Spleen (tissue), 7 donors: ENCODE data around the gene TCEAL7.

Source experiments
- CTCF ChIP-seq, 11 experiments: fragments of 200-600 bp in 7 of 11; fragments of 450-650 bp in 4 of 11; sonication (generic) in 4 of 11; IDR thresholded peaks in 8 of 11; conservative IDR thresholded peaks in 3 of 11; 1 replicate in 7 of 11; 2 replicates in 4 of 11; pipeline versions ENCODE4 v1.4.0 to v1.8.0; 2016 to 2021; ENCODE audit warnings: antibody characterized with exemption in 11 of 11, inconsistent platforms in 4 of 11, mild to moderate bottlenecking in 1 of 11
- POLR2A ChIP-seq, 3 donors: fragments of 450-650 bp; IDR thresholded peaks; one replicate each; pipeline ENCODE4 v1.5.1; 2017; ENCODE audit warnings: antibody characterized with exemption in 3 of 3, mild to moderate bottlenecking in 1 of 3
- POLR2AphosphoS5 ChIP-seq, 3 donors: sonication (generic); formaldehyde crosslinking; IDR thresholded peaks; one replicate each; pipeline ENCODE4 v1.5.1; 2017; ENCODE audit warnings: antibody characterized with exemption in 3 of 3
- donor health status: DM: no; HTN: no; CAD: no; lungs with moderate emphysema.
- donor health status: DM: no; HTN: no; CAD: no.
- donor health status: DM: no; HTN: no; CAD: no.

GRCh38 chrX:103376118-103376978, 46.3 kb downstream of the TCEAL7 start, which contains the start of gene BEX3:
- TF ChIP-seq CTCF (IDR thresholded peaks at IDR 0.05 in 8 of 11, conservative IDR thresholded peaks at IDR 0.05 in 3 of 11) (no peak), POLR2A (IDR thresholded peaks at IDR 0.05) (no peak), POLR2AphosphoS5 (IDR thresholded peaks at IDR 0.05) (peak; percentile 68 to 86 (median 83))
